ENCODE measurements around the gene SLCO3A1. TPM values are rescaled to one million over a fixed set of nuclear protein-coding genes. Genes with fewer than 3 reads are reported as not detected.

The SLCO3A1 gene
- total and polyA plus RNA-seq, 2 experiments from 2014 or later, result 35.5 to 71.9 TPM

GRCh38 chr15:92079047-92079446 is 225.5 kb downstream of the SLCO3A1 start:
- H3K9me3 ChIP-seq (ENCODE audit: low read depth), result no peaks in the 10 kb centered on the region
- H3K36me3 ChIP-seq, result no peaks in the 10 kb centered on the region
- H3K27me3 ChIP-seq, result no peaks in the 10 kb centered on the region
- H3K4me1 ChIP-seq (ENCODE audit: low read depth), result peaks cover 5% of the 10 kb centered on the region
- no peak for DNase-seq (ENCODE audit: low read depth in 1 of 2, low spot score in 1 of 2)
- H3K4me3 ChIP-seq, result no peak overlapping the region
- H3K27ac ChIP-seq, result no peak overlapping the region
- peak; percentile 35 for TF ChIP-seq CTCF (IDR thresholded peaks at IDR 0.05; ENCODE audit: low read depth, low read length)

- TF ChIP-seq CTCF (IDR thresholded peaks at IDR 0.05; ENCODE audit: low read depth, low read length), result no peak
- H3K27ac ChIP-seq, result no peak overlapping the region
- no peaks in the 10 kb centered on the region for H3K36me3 ChIP-seq
- H3K4me3 ChIP-seq, result no peak overlapping the region
- no peaks in the 10 kb centered on the region for H3K9me3 ChIP-seq (ENCODE audit: low read depth)
- no peak for DNase-seq (ENCODE audit: low read depth in 1 of 2, low spot score in 1 of 2)
- H3K27me3 ChIP-seq, result no peaks in the 10 kb centered on the region
- peaks cover under 1% of the 10 kb centered on the region for H3K4me1 ChIP-seq (ENCODE audit: low read depth)
These were observed 226.2 kb downstream of the SLCO3A1 start for GRCh38 chr15:92079647-92080255.

GRCh38 chr15:92082006-92082843 is 228.7 kb downstream of the SLCO3A1 start:
- no peaks in the 10 kb centered on the region for H3K9me3 ChIP-seq (ENCODE audit: low read depth)
- peak; percentile 92 for TF ChIP-seq CTCF (IDR thresholded peaks at IDR 0.05; ENCODE audit: low read depth, low read length)
- H3K36me3 ChIP-seq, result no peaks in the 10 kb centered on the region
- H3K4me3 ChIP-seq, result no peak overlapping the region
- no peak overlapping the region for H3K27ac ChIP-seq
- no peaks in the 10 kb centered on the region for H3K27me3 ChIP-seq
- peak; percentile 75 to 88 for DNase-seq (ENCODE audit: low read depth in 1 of 2, low spot score in 1 of 2)
- H3K4me1 ChIP-seq (ENCODE audit: low read depth), result no peaks in the 10 kb centered on the region

GRCh38 chr15:92083190-92083589 is 229.7 kb downstream of the SLCO3A1 start:
- no peaks in the 10 kb centered on the region for H3K27me3 ChIP-seq
- H3K4me1 ChIP-seq (ENCODE audit: low read depth), result no peaks in the 10 kb centered on the region
- no peak overlapping the region for H3K4me3 ChIP-seq
- H3K27ac ChIP-seq, result no peak overlapping the region
- H3K9me3 ChIP-seq (ENCODE audit: low read depth), result no peaks in the 10 kb centered on the region
- H3K36me3 ChIP-seq, result no peaks in the 10 kb centered on the region
- no peak for DNase-seq (ENCODE audit: low read depth in 1 of 2, low spot score in 1 of 2)
- no peak for TF ChIP-seq CTCF (IDR thresholded peaks at IDR 0.05; ENCODE audit: low read depth, low read length)

GRCh38 chr15:92087211-92087610 is 233.7 kb downstream of the SLCO3A1 start:
- Histone ChIP-seq H3K9me3 (ENCODE audit: low read depth) (no peaks in the 10 kb centered on the region), H3K4me3 (no peak overlapping the region), H3K27me3 (no peaks in the 10 kb centered on the region), H3K36me3 (no peaks in the 10 kb centered on the region), H3K27ac (no peak overlapping the region), H3K4me1 (ENCODE audit: low read depth) (no peaks in the 10 kb centered on the region)
- DNase-seq (ENCODE audit: low read depth in 1 of 2, low spot score in 1 of 2), result no peak
- TF ChIP-seq CTCF (IDR thresholded peaks at IDR 0.05; ENCODE audit: low read depth, low read length), result no peak
